Measurements from ENCODE around the gene TM4SF20. TPM values are rescaled to one million over a fixed set of nuclear protein-coding genes. Genes with fewer than 3 reads are reported as not detected.

TM4SF20 gene
- total RNA-seq, 2 experiments from 2014 or later, result not detected

DNA sequence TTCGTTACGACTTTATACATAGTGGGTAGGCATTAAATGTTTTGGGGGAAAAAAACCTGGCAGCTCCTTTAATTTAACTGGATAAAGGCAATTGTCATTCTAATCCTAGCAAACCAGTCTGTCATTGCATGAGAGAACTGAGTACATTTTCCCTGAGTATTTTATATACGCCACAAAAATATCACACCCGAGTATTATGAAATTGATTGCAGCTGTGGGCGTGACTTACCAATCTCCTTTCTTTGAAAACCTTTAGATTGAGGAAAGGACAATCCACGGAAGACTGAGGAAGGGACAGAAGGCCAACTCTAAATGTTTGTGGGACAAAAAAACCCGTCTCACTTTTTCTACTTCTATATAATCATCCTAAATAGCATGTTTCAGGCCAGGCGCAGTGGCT is 9.0 kb downstream of the TM4SF20 start:
- intact Hi-C loops (cut with micrococcal nuclease; ENCODE audit: unreplicated experiment), result no loop called here
- POLR2A ChIA-PET, result no interaction called here
- no peaks in the 10 kb centered on the region for H3K36me3 ChIP-seq (ENCODE audit: insufficient read depth, low read length)
- H3K9me2 ChIP-seq (ENCODE audit: insufficient read depth, low read length), result no peaks in the 10 kb centered on the region
- H3K27ac ChIP-seq (ENCODE audit: low read depth, low read length, poor library complexity, severe bottlenecking), result no peak overlapping the region
- CTCF ChIA-PET (ENCODE audit: unreplicated experiment), result no interaction called here
- no peak overlapping the region for H3K4me3 ChIP-seq (ENCODE audit: low read depth, low read length, poor library complexity, severe bottlenecking)
- DNase-seq (ENCODE audit: low spot score), result no peak
- no peak overlapping the region for H3K4me2 ChIP-seq (ENCODE audit: low read length)
- no peaks in the 10 kb centered on the region for H3K79me2 ChIP-seq (ENCODE audit: insufficient read depth, low read depth, low read length)
- H3K9me3 ChIP-seq (ENCODE audit: low read length), result no peaks in the 10 kb centered on the region
- no TSS peak for BruUV-seq (replicated peaks)
- TF ChIP-seq, protein P1, sequence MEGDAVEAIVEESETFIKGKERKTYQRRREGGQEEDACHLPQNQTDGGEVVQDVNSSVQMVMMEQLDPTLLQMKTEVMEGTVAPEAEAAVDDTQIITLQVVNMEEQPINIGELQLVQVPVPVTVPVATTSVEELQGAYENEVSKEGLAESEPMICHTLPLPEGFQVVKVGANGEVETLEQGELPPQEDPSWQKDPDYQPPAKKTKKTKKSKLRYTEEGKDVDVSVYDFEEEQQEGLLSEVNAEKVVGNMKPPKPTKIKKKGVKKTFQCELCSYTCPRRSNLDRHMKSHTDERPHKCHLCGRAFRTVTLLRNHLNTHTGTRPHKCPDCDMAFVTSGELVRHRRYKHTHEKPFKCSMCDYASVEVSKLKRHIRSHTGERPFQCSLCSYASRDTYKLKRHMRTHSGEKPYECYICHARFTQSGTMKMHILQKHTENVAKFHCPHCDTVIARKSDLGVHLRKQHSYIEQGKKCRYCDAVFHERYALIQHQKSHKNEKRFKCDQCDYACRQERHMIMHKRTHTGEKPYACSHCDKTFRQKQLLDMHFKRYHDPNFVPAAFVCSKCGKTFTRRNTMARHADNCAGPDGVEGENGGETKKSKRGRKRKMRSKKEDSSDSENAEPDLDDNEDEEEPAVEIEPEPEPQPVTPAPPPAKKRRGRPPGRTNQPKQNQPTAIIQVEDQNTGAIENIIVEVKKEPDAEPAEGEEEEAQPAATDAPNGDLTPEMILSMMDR (conservative IDR thresholded peaks at IDR 0.05; ENCODE audit: low read length), result no peak
- no peak for TF ChIP-seq EZH2phosphoT487 (IDR thresholded peaks at IDR 0.05; ENCODE audit: borderline replicate concordance, low read depth, low read length)
- no peaks in the 10 kb centered on the region for H4K20me1 ChIP-seq (ENCODE audit: insufficient read depth, low read length)
- no peaks in the 10 kb centered on the region for H3K4me1 ChIP-seq (ENCODE audit: insufficient read depth, low read length, poor library complexity, severe bottlenecking)
- no peak overlapping the region for H2AFZ ChIP-seq (ENCODE audit: low read length)

DNA sequence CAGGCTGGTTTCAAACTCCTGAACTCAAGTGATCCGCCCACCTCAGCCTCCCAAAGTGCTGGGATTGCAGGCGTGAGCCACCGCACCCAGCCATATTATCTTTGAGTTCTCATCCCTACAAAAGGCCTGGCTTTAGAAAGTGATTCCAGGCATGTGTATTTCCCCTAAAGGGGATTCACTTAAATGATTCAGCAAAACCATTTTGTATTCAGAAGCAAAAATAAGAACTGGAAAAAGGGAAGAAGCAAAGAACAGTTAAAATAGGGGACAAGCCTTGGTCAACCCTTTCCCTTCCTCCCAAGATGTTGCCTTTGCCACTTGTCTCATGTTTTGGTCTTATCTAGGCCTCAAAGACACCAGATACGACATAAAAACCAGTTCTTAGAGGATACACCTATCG is 10.5 kb downstream of the TM4SF20 start:
- H3K36me3 ChIP-seq (ENCODE audit: insufficient read depth, low read length), result no peaks in the 10 kb centered on the region
- BruUV-seq (replicated peaks), result no TSS peak
- H3K9me2 ChIP-seq (ENCODE audit: insufficient read depth, low read length), result no peaks in the 10 kb centered on the region
- H3K4me3 ChIP-seq (ENCODE audit: low read depth, low read length, poor library complexity, severe bottlenecking), result no peak overlapping the region
- intact Hi-C loops (cut with micrococcal nuclease; ENCODE audit: unreplicated experiment), result no loop called here
- no peaks in the 10 kb centered on the region for H3K9me3 ChIP-seq (ENCODE audit: low read length)
- H3K4me1 ChIP-seq (ENCODE audit: insufficient read depth, low read length, poor library complexity, severe bottlenecking), result no peaks in the 10 kb centered on the region
- CTCF ChIA-PET (ENCODE audit: unreplicated experiment), result no interaction called here
- H3K79me2 ChIP-seq (ENCODE audit: insufficient read depth, low read depth, low read length), result no peaks in the 10 kb centered on the region
- no peak for DNase-seq (ENCODE audit: low spot score)
- POLR2A ChIA-PET, result no interaction called here
- H3K4me2 ChIP-seq (ENCODE audit: low read length), result no peak overlapping the region
- TF ChIP-seq, protein P1 (conservative IDR thresholded peaks at IDR 0.05; ENCODE audit: low read length), result no peak
- no peak for TF ChIP-seq EZH2phosphoT487 (IDR thresholded peaks at IDR 0.05; ENCODE audit: borderline replicate concordance, low read depth, low read length)
- H2AFZ ChIP-seq (ENCODE audit: low read length), result no peak overlapping the region
- no peak overlapping the region for H3K27ac ChIP-seq (ENCODE audit: low read depth, low read length, poor library complexity, severe bottlenecking)
- no peaks in the 10 kb centered on the region for H4K20me1 ChIP-seq (ENCODE audit: insufficient read depth, low read length)

DNA sequence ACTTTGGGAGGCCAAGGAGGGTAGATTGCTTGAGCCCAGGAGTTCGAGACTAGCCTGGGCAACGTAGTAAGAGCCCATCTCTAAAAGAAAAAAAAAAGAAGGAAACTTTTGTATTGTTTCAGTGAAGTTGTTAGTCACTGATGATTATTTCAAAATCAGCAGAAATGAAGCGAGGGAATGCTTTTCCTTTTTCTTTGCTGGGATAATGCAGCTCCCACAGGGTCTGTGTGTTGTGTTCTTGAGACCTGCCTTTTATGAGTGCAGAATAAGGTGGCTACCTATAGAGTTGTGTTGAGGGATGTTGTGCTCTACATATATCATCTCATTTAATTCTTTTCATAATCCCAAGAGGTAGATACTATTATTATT is 11.7 kb downstream of the TM4SF20 start:
- TF ChIP-seq EZH2phosphoT487 (IDR thresholded peaks at IDR 0.05; ENCODE audit: borderline replicate concordance, low read depth, low read length), result no peak
- TF ChIP-seq, protein P1 (conservative IDR thresholded peaks at IDR 0.05; ENCODE audit: low read length), result no peak
- Histone ChIP-seq H3K36me3 (ENCODE audit: insufficient read depth, low read length) (no peaks in the 10 kb centered on the region), H4K20me1 (ENCODE audit: insufficient read depth, low read length) (no peaks in the 10 kb centered on the region), H2AFZ (ENCODE audit: low read length) (no peak overlapping the region), H3K79me2 (ENCODE audit: insufficient read depth, low read depth, low read length) (no peaks in the 10 kb centered on the region), H3K9me2 (ENCODE audit: insufficient read depth, low read length) (no peaks in the 10 kb centered on the region), H3K27ac (ENCODE audit: low read depth, low read length, poor library complexity, severe bottlenecking) (no peak overlapping the region), H3K4me3 (ENCODE audit: low read depth, low read length, poor library complexity, severe bottlenecking) (no peak overlapping the region), H3K9me3 (ENCODE audit: low read length) (no peaks in the 10 kb centered on the region), H3K4me2 (ENCODE audit: low read length) (no peak overlapping the region), H3K4me1 (ENCODE audit: insufficient read depth, low read length, poor library complexity, severe bottlenecking) (no peaks in the 10 kb centered on the region)
- CTCF ChIA-PET (ENCODE audit: unreplicated experiment), result no interaction called here
- no peak for DNase-seq (ENCODE audit: low spot score)
- BruUV-seq (replicated peaks), result no TSS peak
- intact Hi-C loops (cut with micrococcal nuclease; ENCODE audit: unreplicated experiment), result no loop called here
- POLR2A ChIA-PET, result no interaction called here

Data from OCI-LY7 (cell line).